VCaP (cell line): Measurements from ENCODE around the gene MISP.

Experiments
- H3K27ac ChIP-seq: fragments of 450-650 bp; 2 replicates; pipeline ENCODE4 v1.5.1; 2017
- TF ChIP-seq, protein P1 (sequence below): fragments of 450-650 bp; conservative IDR thresholded peaks from 2 replicates; pipeline ENCODE4 v1.5.1; 2017; ENCODE audit warnings: mild to moderate bottlenecking, moderate library complexity

MISP gene

GRCh38 chr19:751501-752341 is 809 bp downstream of the MISP start:
- H3K27ac ChIP-seq, result no peak overlapping the region
- TF ChIP-seq, protein P1, sequence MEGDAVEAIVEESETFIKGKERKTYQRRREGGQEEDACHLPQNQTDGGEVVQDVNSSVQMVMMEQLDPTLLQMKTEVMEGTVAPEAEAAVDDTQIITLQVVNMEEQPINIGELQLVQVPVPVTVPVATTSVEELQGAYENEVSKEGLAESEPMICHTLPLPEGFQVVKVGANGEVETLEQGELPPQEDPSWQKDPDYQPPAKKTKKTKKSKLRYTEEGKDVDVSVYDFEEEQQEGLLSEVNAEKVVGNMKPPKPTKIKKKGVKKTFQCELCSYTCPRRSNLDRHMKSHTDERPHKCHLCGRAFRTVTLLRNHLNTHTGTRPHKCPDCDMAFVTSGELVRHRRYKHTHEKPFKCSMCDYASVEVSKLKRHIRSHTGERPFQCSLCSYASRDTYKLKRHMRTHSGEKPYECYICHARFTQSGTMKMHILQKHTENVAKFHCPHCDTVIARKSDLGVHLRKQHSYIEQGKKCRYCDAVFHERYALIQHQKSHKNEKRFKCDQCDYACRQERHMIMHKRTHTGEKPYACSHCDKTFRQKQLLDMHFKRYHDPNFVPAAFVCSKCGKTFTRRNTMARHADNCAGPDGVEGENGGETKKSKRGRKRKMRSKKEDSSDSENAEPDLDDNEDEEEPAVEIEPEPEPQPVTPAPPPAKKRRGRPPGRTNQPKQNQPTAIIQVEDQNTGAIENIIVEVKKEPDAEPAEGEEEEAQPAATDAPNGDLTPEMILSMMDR, result no peak

DNA sequence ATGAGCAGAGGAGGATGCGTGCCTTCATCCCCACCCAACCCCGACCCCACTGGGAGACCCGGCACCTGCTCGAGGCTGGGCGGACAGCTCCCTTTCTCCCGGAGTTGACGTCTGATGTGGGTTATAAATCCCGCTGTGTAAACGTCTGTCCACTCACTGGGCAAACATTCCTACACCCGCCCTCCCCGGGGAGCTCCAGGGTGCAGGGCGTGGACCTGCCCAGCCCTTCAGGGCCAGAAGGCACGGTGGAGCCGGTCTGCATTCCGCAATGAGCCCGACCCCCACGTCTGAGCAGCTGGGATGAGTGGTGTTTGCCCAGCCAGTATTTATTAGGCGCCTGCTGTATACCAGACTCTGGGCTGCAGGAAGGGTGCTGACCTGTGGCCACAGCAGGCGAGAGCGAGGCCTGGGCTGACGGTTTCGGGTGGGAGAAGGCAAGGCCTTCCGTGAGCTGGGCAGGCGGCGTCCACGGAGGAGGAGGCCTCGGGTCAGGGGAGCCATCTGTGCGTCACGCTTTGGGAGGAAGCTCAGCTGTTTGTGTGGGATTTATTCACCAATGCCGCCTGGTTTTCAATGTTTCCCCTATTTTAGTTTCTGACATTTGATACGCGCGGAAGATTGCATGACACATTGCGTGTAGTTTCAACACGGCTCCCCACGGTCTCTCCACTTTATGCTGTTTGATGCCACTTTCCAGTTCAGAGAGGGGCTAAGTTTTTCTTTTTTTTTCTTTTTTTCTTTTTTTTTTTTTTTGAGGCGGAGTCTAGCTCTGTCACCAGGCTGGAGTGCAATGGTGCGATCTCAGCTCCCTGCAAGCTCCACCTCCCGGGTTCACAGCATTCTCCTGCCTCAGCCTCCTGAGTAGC is 2.0 kb downstream of the MISP start:
- TF ChIP-seq, protein P1, result no peak
- no peak overlapping the region for H3K27ac ChIP-seq

DNA sequence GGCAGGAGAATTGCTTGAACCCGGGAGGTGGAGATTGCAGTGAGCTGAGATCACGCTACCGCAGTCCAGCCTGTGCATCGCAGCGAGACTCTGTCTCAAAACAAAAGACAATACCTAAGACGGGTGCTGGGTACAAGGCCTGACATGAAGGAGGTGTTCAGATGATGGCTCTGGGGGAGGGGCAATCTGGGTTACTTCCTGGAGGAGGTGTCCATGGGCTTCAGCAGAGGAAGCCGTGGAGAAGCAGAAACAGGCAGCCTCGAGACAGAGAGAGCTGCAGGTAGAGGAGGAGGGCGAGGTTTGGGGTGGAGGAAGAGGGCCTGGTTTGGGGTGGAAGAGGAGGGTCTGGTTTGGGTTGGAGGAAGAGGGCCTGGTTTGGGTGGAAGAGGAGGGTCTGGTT is 3.6 kb downstream of the MISP start:
- no peak overlapping the region for H3K27ac ChIP-seq
- TF ChIP-seq, protein P1, result no peak

- no peak overlapping the region for H3K27ac ChIP-seq
- TF ChIP-seq, protein P1, result no peak
Observed at GRCh38 chr19:755063-755462, 4.2 kb downstream of the MISP start.

GRCh38 chr19:756236-756635 is 5.3 kb downstream of the MISP start:
- TF ChIP-seq, protein P1, result no peak

GRCh38 chr19:756821-757688 is 6.1 kb downstream of the MISP start:
- TF ChIP-seq, protein P1, result no peak
- H3K27ac ChIP-seq, result no peak overlapping the region

More at GRCh38 chr19:756236-756635, 5.3 kb downstream of the MISP start:
- H3K27ac ChIP-seq, result no peak overlapping the region
